ENCODE measurements around the gene ATG7. TPM values are rescaled to one million over a fixed set of nuclear protein-coding genes. Genes with fewer than 3 reads are reported as not detected.
A peak's percentile ranks its signal among the peaks of the same experiment; 100 is the strongest.

Gene ATG7
- total RNA-seq, 1 donor from 2014 or later = 53.4 TPM

- peaks cover 32% of the 10 kb centered on the region for H3K36me3 ChIP-seq (ENCODE audit: control insufficient read depth, insufficient read depth, low read length)
- TF ChIP-seq CTCF (IDR thresholded peaks at IDR 0.05; ENCODE audit: insufficient read depth, low read length, severe bottlenecking) = no peak
- H3K4me3 ChIP-seq (ENCODE audit: low read depth, low read length) = no peak overlapping the region
- no peaks in the 10 kb centered on the region for H3K27me3 ChIP-seq (ENCODE audit: control insufficient read depth, insufficient read depth, low read length)
- FAIRE-seq (no peak), DNase-seq (ENCODE audit: low read depth) (no peak)
These were observed 290.2 kb downstream of the ATG7 start for GRCh38 chr3:11562277-11562881.

DNA sequence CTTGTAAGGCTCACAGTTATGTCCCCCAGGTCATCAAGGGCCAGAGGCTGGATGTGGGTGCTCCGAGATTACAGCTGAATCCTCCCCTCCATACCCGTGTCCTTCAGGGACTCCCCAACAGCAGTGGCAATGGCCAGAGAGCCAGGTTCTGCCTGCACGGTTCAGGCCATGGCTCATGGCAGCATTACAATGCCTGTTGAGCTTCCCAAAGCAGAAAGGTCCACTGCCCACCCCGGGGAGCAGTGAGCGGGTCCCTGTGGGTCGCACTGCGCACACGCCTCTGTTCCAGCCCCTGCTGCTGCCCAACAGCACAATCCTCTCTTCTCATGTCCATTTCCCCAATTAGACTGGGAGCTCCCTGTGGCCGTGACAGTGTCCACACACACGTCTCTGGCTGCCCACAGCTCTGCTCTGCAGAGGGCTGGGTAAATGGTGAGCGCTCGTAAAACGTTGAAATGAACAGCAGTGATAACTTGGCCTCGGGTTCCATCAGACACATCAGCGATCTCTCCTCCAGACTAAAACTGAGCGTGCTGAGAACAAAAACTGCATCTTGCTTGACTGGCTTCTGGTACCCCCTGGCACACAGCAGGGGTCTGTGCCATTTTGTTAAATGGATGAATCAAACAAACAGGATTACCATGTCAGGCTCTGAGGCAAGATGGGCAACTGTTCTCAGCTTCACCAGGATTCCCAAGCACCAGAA lies 291.1 kb downstream of the ATG7 start:
- FAIRE-seq (no peak), DNase-seq (ENCODE audit: low read depth) (no peak)
- peaks cover 31% of the 10 kb centered on the region for H3K36me3 ChIP-seq (ENCODE audit: control insufficient read depth, insufficient read depth, low read length)
- no peak for TF ChIP-seq CTCF (IDR thresholded peaks at IDR 0.05; ENCODE audit: insufficient read depth, low read length, severe bottlenecking)
- no peaks in the 10 kb centered on the region for H3K27me3 ChIP-seq (ENCODE audit: control insufficient read depth, insufficient read depth, low read length)
- H3K4me3 ChIP-seq (ENCODE audit: low read depth, low read length) = no peak overlapping the region

- no peaks in the 10 kb centered on the region for H3K27me3 ChIP-seq (ENCODE audit: control insufficient read depth, insufficient read depth, low read length)
- no peak overlapping the region for H3K4me3 ChIP-seq (ENCODE audit: low read depth, low read length)
- H3K36me3 ChIP-seq (ENCODE audit: control insufficient read depth, insufficient read depth, low read length) = peaks cover 28% of the 10 kb centered on the region
- no peak for DNase-seq (ENCODE audit: low read depth)
- TF ChIP-seq CTCF (IDR thresholded peaks at IDR 0.05; ENCODE audit: insufficient read depth, low read length, severe bottlenecking) = no peak
- FAIRE-seq = no peak
These were observed 291.6 kb downstream of the ATG7 start for GRCh38 chr3:11563865-11564185.

DNA sequence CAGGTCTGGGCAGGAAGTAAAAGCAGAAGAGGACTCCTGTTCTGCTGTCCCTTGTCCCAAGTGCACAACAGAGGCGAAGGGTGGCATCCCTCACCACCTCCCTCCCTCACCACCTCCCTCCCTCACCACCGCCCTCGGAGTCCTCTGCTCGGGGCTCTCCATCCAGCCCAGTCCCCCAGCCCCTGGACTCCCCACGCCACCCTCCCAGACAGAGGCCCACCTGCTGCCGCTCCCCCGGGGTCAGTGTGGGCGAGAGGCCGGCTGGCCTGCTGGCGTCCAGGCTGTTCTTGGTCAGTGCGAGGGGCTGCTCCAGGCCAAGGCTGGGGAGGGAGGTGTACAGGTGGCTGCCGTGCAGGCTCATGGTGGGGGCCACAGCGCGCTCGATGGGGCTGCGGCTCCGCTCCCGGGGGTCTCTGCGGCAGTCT lies 292.4 kb downstream of the ATG7 start:
- no peak for TF ChIP-seq CTCF (IDR thresholded peaks at IDR 0.05; ENCODE audit: insufficient read depth, low read length, severe bottlenecking)
- no peak overlapping the region for H3K4me3 ChIP-seq (ENCODE audit: low read depth, low read length)
- H3K27me3 ChIP-seq (ENCODE audit: control insufficient read depth, insufficient read depth, low read length) = no peaks in the 10 kb centered on the region
- peaks cover 26% of the 10 kb centered on the region for H3K36me3 ChIP-seq (ENCODE audit: control insufficient read depth, insufficient read depth, low read length)
- FAIRE-seq (no peak), DNase-seq (ENCODE audit: low read depth) (no peak)

- Histone ChIP-seq H3K4me3 (ENCODE audit: low read depth, low read length) (no peak overlapping the region), H3K36me3 (ENCODE audit: control insufficient read depth, insufficient read depth, low read length) (peaks cover 24% of the 10 kb centered on the region), H3K27me3 (ENCODE audit: control insufficient read depth, insufficient read depth, low read length) (no peaks in the 10 kb centered on the region)
- FAIRE-seq = peak; percentile 43
- no peak for DNase-seq (ENCODE audit: low read depth)
- TF ChIP-seq CTCF (IDR thresholded peaks at IDR 0.05; ENCODE audit: insufficient read depth, low read length, severe bottlenecking) = no peak
These were observed 292.9 kb downstream of the ATG7 start for GRCh38 chr3:11565072-11565471.

- H3K27me3 ChIP-seq (ENCODE audit: control insufficient read depth, insufficient read depth, low read length) = no peaks in the 10 kb centered on the region
- no peak for TF ChIP-seq CTCF (IDR thresholded peaks at IDR 0.05; ENCODE audit: insufficient read depth, low read length, severe bottlenecking)
- no peak overlapping the region for H3K4me3 ChIP-seq (ENCODE audit: low read depth, low read length)
- FAIRE-seq (no peak), DNase-seq (ENCODE audit: low read depth) (no peak)
- peaks cover 26% of the 10 kb centered on the region for H3K36me3 ChIP-seq (ENCODE audit: control insufficient read depth, insufficient read depth, low read length)
These were observed 293.3 kb downstream of the ATG7 start for GRCh38 chr3:11565492-11565891.
